Gastroesophageal sphincter (tissue), 4 donors: ENCODE measurements around the gene FNDC8. TPM values are rescaled to one million over a fixed set of nuclear protein-coding genes. Genes with fewer than 3 reads are reported as not detected.

Source experiments
- ATAC-seq: fragments of 150-250 bp; one replicate; pipeline ENCODE4 v1.9.1; 2016; ENCODE audit warnings: mild to moderate bottlenecking, moderate library complexity
- H3K27ac ChIP-seq, 4 donors: fragments of 200-600 bp; sonication (generic) in 3 of 4; 1 replicate in 3 of 4; 2 replicates in 1 of 4; pipeline ENCODE4 v1.5.1; 2016 to 2019
- H3K27me3 ChIP-seq: fragments of 200-600 bp; sonication (generic); one replicate; pipeline ENCODE4 v1.5.1; 2019
- H3K36me3 ChIP-seq, 2 donors: fragments of 200-600 bp; sonication (generic); one replicate each; pipeline ENCODE4 v1.5.1; 2019; ENCODE audit warnings: control low read depth in 1 of 2
- H3K4me1 ChIP-seq, 3 donors: fragments of 200-600 bp; sonication (generic); 1 replicate in 2 of 3; 2 replicates in 1 of 3; pipeline ENCODE4 v1.5.1; 2016 to 2019; ENCODE audit warnings: control low read depth in 2 of 3
- H3K4me3 ChIP-seq, 2 donors: fragments of 200-600 bp; sonication (generic); one replicate each; pipeline ENCODE4 v1.5.1; 2019; ENCODE audit warnings: mild to moderate bottlenecking in 1 of 2, moderate library complexity in 1 of 2
- H3K9me3 ChIP-seq, 3 donors: fragments of 200-600 bp; sonication (generic); one replicate each; pipeline ENCODE4 v1.5.1; 2017 to 2019; ENCODE audit warnings: control low read depth in 2 of 3
- EP300 ChIP-seq: sonication (generic); formaldehyde crosslinking; IDR thresholded peaks from one replicate; pipeline ENCODE4 v1.6.1; 2017; ENCODE audit warnings: antibody characterized with exemption, mild to moderate bottlenecking
- POLR2A ChIP-seq, 2 donors: fragments of 450-650 bp; IDR thresholded peaks; one replicate each; pipeline ENCODE4 v1.6.1; 2017; ENCODE audit warnings: antibody characterized with exemption in 2 of 2, mild to moderate bottlenecking in 2 of 2, moderate library complexity in 1 of 2
- POLR2AphosphoS5 ChIP-seq: sonication (generic); formaldehyde crosslinking; IDR thresholded peaks from one replicate; pipeline ENCODE4 v1.6.1; 2017; ENCODE audit warnings: antibody characterized with exemption
- WGBS, 2 donors: methylation state at CpG; one replicate each; pipeline ENCODE4 v1.1.5; 2018; ENCODE audit warnings: low coverage in 1 of 2; 5-methylcytosine and 5-hydroxymethylcytosine counted together
- total RNA-seq, 4 donors: library from RNA; depleted of rRNA; stranded (reverse); fragments of >200 nt; gene quantifications; one replicate each; pipeline ENCODE4 v1.1.0, GENCODE V29; 2016
- TF ChIP-seq, protein P1 (sequence below), 4 experiments: fragments of 200-600 bp in 2 of 4; fragments of 450-650 bp in 2 of 4; sonication (generic) in 1 of 4; IDR thresholded peaks; one replicate each; pipeline ENCODE4 v1.5.1; 2017 to 2019; ENCODE audit warnings: antibody characterized with exemption in 4 of 4, mild to moderate bottlenecking in 2 of 4, moderate library complexity in 2 of 4

Gene FNDC8
- total RNA-seq, 4 donors from 2014 or later = not detected

GRCh38 chr17:35130392-35130791 is 9.0 kb downstream of the FNDC8 start:
- TF ChIP-seq POLR2AphosphoS5 (no peak), POLR2A (IDR thresholded peaks at IDR 0.05) (no peak)
- TF ChIP-seq, protein P1, sequence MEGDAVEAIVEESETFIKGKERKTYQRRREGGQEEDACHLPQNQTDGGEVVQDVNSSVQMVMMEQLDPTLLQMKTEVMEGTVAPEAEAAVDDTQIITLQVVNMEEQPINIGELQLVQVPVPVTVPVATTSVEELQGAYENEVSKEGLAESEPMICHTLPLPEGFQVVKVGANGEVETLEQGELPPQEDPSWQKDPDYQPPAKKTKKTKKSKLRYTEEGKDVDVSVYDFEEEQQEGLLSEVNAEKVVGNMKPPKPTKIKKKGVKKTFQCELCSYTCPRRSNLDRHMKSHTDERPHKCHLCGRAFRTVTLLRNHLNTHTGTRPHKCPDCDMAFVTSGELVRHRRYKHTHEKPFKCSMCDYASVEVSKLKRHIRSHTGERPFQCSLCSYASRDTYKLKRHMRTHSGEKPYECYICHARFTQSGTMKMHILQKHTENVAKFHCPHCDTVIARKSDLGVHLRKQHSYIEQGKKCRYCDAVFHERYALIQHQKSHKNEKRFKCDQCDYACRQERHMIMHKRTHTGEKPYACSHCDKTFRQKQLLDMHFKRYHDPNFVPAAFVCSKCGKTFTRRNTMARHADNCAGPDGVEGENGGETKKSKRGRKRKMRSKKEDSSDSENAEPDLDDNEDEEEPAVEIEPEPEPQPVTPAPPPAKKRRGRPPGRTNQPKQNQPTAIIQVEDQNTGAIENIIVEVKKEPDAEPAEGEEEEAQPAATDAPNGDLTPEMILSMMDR (IDR thresholded peaks at IDR 0.05) = no peak
- WGBS, 2 donors = no CpG with 5 or more reads among the region's 3 CpGs

GRCh38 chr17:35132099-35132498 is 10.7 kb downstream of the FNDC8 start:
- H3K9me3 ChIP-seq = no peaks in the 10 kb centered on the region
- H3K27ac ChIP-seq = no peak overlapping the region
- H3K36me3 ChIP-seq = peaks cover 0 to 66% of the 10 kb centered on the region in 2 donors
- peaks cover 0 to 6% (median 0%) of the 10 kb centered on the region in 3 donors for H3K4me1 ChIP-seq
- no peak for ATAC-seq
- TF ChIP-seq POLR2A (IDR thresholded peaks at IDR 0.05) = no peak
- TF ChIP-seq, protein P1 (IDR thresholded peaks at IDR 0.05) = no peak
- TF ChIP-seq POLR2AphosphoS5 = no peak
- no peak for TF ChIP-seq EP300
- no peaks in the 10 kb centered on the region for H3K27me3 ChIP-seq
- H3K4me3 ChIP-seq = no peak overlapping the region
- WGBS, 2 donors = 63 to 80% methylated on average over 2 to 4 of the region's 10 CpGs

More at GRCh38 chr17:35130392-35130791, 9.0 kb downstream of the FNDC8 start:
- Histone ChIP-seq H3K27me3 (no peaks in the 10 kb centered on the region), H3K27ac (no peak overlapping the region), H3K4me3 (no peak overlapping the region), H3K36me3 (peaks cover 0 to 49% of the 10 kb centered on the region in 2 donors), H3K9me3 (no peaks in the 10 kb centered on the region), H3K4me1 (peaks cover 0 to 6% (median 0%) of the 10 kb centered on the region in 3 donors)
- ATAC-seq = no peak

GRCh38 chr17:35132816-35133550 is 11.6 kb downstream of the FNDC8 start:
- Histone ChIP-seq H3K9me3 (no peaks in the 10 kb centered on the region), H3K36me3 (peaks cover 0 to 75% of the 10 kb centered on the region in 2 donors), H3K27me3 (no peaks in the 10 kb centered on the region), H3K4me3 (no peak overlapping the region), H3K4me1 (no peaks in the 10 kb centered on the region), H3K27ac (no peak overlapping the region)
- 80 to 100% methylated on average over 1 to 5 of the region's 22 CpGs for WGBS, 2 donors
- ATAC-seq = no peak
- TF ChIP-seq, protein P1 (IDR thresholded peaks at IDR 0.05) = no peak
- TF ChIP-seq EP300 (no peak), POLR2A (IDR thresholded peaks at IDR 0.05) (no peak), POLR2AphosphoS5 (no peak)

DNA sequence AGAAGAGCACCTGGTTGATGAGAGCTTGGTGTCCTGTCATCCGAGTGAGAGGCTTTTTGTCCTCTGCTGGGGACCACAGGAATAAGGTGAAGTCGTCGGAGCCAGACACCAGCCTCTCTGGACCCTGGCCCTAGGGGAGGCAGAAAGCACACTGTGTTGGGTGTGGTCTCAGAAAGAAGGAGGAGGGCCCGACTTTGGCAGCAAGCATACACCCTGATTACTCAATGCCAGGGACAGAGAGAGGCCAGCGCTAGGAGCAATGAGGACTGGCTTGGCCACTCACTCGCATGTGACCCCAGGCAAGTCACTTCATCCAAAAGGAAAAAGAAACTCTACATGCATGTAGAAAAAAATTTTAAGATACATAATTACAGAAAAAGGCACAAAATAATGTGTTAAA is 13.9 kb downstream of the FNDC8 start:
- ATAC-seq = peak; percentile 51
- Histone ChIP-seq H3K9me3 (no peaks in the 10 kb centered on the region), H3K27ac (no peak overlapping the region), H3K27me3 (no peaks in the 10 kb centered on the region), H3K36me3 (peaks cover 0 to 95% of the 10 kb centered on the region in 2 donors), H3K4me3 (no peak overlapping the region), H3K4me1 (peaks cover 0 to 2% (median 0%) of the 10 kb centered on the region in 3 donors)
- 89 to 100% methylated on average over 1 to 3 of the region's 6 CpGs for WGBS, 2 donors
- no peak for TF ChIP-seq POLR2AphosphoS5
- no peak for TF ChIP-seq EP300
- no peak for TF ChIP-seq POLR2A (IDR thresholded peaks at IDR 0.05)

DNA sequence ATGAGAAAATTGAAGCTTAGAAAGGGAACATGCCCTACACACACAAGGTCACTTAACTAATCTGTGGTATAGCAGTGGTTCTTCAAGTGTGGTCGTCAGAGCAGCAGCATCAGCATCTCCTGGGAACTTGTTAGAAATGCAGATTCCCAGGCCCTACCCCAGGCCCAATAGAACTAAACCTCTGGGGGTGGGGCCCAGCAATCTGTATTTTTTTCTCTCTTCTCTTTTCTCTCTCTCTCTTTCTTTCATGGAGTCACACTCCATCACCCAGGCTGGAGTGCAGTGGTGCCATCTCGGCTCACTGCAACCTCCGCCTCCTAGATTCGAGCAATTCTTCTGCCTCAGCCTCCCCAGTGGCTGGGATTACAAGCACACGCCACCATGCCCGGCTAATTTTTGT is 16.8 kb downstream of the FNDC8 start:
- TF ChIP-seq, protein P1 (IDR thresholded peaks at IDR 0.05) = no peak
- no peak for TF ChIP-seq POLR2A (IDR thresholded peaks at IDR 0.05)
- no peak for TF ChIP-seq EP300
- TF ChIP-seq POLR2AphosphoS5 = no peak
- Histone ChIP-seq H3K27ac (no peak overlapping the region), H3K4me3 (no peak overlapping the region), H3K9me3 (no peaks in the 10 kb centered on the region), H3K36me3 (peaks cover 0 to 67% of the 10 kb centered on the region in 2 donors), H3K27me3 (no peaks in the 10 kb centered on the region), H3K4me1 (peaks cover 0 to 22% (median 3%) of the 10 kb centered on the region in 3 donors)
- no peak for ATAC-seq
- WGBS, 2 donors = 93 to 97% methylated on average over 4 to 5 of the region's 6 CpGs
